Non-pigmented ciliary epithelial cell (primary cell): ENCODE measurements around the gene RGS19.

ENCODE experiments used
- DNase-seq: peaks from one replicate; pipeline ENCODE4 v3.0.0-alpha.2; 2010; ENCODE audit warnings: low read depth

Gene RGS19

DNA sequence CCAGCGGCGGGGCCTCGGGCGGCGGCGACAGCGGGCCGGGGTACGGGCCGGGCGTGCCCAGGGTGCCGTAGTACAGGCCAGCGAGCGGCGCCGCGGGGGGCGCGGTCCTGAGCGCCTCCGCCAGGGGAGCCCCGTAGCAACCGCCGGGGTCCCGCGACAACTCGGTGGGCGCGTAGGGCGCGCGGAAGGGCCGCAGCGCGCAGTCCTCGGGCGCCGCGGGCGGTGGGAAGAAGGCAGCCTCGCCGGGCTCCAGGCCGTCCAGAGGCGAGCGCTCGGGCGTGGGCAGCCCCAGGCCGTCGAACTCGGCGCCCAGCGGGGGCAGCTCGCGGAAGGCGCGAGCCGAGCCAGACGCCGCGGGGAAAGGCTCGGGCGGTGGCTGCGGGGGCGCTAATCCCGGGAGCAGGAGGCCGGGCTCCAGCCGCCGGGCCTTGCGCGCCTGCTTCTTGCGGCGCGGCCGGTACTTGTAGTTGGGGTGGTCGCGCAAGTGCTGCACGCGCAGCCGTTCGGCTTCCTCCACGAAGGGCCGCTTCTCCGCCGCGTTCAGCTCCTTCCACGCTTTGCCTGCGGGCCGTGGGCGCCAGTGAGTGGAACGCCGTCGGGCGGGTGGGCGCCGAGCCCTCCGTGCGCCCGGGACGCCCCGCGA, 30.8 kb downstream of the RGS19 start:
- DNase-seq = no peak

DNA sequence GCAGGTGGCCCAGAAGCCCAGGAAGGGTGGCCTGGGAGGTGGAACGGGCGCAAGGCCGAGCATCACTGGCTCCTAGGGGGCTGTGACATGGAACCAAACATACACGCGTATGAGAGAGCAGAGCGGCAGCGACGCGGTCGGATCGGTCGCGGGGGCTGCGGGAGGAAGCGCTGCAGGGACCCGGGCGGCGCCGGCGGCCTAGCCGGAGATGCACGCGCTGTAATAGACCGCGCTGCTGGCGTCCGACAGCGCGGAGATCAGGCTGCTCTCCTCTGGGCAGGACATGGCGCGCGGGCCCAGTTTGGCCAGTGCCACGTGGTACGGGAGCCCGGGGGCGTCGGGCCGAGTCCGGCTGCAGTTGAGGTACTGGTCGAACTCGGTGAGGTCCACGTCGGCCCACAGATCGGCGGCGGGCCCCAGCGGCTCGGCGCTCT, 31.3 kb downstream of the RGS19 start:
- DNase-seq = no peak

DNA sequence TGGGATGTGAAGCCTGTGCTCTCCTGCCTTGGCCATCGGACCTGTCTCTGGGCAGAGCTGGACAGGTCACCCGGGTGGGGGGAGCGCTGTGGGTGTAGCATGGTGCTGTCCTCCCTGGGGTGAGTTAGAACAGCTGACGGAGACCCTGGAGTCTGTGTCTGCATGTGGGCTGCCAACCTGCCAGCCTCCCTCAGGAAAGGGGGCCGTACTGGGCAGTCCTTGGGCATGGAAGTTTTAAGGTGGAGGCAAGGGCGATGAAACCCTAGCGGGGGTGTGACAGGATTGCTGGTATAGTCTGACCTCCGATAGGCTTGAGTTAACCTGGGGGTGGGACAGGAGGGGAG, 32.3 kb downstream of the RGS19 start:
- DNase-seq = no peak

DNA sequence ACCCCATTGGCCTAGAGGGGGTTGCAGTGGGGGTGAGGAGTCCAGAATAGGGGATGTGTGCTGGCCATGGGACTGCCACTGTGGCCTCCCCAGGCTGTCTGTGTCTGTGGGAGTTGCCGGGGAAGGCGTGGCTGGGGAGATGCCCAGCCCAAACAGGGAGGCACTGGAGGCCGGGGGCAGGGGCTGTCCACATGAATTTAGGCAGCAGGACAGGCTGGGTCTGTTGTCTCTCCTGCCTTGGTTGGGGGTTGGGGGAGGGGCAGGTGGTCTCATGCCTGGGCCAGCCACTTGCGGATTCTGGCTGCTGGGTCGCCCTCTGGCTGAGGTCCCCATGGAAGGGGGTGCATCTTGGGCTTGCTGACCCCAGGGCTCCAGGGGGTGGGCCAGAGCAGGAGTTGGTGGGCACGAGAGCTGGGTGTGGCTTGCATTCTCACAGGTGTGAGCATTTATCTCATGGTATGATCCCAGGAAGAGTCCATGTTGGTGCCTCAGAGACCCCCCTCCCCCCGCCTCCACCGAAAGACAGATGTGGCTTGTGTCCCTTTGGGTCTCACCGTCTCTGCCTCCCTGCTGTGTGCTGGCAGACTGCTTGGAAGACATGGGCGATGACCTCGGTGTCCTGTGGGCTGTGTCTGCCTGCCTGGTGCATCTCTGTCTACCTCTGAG, 33.8 kb downstream of the RGS19 start:
- DNase-seq = no peak

DNA sequence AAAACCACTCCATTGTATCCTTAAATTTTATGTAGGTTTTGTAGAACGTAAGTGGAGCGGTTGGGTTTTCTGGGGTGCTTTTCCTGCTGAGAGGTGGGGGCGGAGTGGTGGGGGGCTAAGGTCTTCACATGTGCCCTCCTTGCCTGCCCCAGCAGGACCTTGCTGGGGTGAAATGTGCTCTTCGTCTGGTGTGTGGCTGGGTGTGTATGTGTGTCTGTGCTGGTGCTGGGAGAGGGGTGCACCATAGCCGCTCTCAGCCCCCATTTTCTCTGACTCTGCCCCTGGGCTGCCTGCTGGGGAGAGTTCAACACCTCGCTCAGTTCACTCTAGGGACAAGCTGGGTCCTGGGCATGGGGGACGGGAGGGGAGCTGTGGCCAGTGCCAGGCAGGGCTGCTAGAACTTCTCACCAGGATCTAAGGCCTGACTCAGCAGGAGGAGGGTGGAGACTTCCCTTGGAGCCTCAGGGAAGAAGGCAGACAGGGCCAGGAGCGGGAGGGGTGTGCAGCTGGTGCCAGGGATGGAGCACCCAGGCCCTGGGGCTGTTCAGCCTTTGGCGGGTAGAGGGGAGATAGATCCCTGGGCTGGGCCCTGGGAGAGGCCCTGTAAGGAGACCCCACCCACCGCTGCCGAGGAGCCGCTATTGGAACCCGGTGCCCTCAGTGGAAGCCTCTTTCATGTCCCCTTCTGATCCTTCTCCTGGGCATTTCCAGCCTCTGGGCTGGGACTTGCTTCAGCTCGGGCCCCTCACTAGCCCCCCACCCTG, 34.7 kb downstream of the RGS19 start:
- no peak for DNase-seq

DNA sequence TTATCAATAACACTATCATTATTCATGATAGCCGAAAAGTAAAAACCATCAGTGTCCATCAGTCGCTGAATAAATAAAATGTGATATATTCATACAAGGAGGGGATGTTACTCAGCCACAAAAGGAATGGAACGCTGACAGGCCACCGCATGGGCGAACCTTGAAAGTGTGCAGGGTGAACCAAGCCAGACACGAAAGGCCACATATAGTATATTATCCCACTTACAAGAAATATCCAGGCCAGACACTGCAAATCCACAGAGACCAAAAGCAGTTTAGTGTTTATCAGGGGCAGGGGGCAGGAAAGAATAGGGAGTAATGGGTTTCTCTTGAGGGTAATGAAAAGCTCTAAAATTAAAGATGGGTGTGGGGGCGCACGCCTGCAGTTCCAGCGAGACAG, 35.5 kb downstream of the RGS19 start:
- DNase-seq = no peak

DNA sequence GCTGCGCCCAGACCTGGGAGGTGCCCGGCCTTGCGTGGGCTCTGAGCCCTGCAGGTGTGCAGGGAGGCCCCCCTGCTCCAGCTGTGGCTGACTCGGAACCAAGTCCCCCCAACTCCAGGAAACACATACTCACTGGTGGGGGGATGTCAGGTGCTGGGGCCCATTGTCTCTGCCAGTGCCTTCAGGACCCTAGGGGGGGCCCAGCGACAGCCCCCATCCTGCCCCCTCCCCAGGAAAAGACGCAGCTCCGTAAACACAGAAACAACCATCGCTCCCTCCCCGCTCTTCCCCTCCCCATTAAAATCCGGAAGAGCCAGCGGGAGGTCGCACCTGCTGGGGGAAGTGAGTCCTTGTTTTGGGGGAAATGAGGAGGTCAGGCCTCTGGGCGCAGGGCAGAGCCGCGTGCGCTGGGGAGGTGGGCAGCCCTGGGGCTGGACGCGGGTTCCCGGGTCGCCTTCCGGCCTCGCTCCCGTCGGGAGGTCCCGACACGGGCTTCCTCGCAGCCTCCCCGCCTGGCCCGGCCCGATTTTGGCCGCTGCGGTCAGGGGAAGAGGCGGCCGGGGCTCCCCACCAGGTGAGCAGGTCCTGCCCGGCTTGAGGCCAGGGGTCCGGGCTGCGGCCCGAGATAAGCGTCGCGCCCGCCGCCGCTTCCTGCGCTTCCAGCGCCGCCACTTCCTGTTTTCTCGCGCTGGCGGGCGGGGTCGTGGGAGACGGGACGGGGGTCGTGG, 37.1 kb downstream of the RGS19 start:
- DNase-seq = no peak

DNA sequence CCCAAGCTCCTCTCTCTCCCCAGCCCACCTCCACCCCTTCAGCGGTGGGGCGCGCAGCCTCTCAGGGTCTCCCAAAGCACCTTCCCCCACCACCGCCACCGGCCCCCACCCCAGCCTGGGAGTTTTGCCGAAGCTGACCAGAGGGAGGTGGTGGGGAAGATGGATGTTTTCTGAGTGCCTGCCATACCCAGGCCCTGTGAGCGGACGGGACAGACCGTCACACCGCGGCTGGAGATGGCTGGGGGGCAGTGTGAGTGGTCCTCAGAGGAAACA, 37.6 kb downstream of the RGS19 start:
- DNase-seq = no peak

DNA sequence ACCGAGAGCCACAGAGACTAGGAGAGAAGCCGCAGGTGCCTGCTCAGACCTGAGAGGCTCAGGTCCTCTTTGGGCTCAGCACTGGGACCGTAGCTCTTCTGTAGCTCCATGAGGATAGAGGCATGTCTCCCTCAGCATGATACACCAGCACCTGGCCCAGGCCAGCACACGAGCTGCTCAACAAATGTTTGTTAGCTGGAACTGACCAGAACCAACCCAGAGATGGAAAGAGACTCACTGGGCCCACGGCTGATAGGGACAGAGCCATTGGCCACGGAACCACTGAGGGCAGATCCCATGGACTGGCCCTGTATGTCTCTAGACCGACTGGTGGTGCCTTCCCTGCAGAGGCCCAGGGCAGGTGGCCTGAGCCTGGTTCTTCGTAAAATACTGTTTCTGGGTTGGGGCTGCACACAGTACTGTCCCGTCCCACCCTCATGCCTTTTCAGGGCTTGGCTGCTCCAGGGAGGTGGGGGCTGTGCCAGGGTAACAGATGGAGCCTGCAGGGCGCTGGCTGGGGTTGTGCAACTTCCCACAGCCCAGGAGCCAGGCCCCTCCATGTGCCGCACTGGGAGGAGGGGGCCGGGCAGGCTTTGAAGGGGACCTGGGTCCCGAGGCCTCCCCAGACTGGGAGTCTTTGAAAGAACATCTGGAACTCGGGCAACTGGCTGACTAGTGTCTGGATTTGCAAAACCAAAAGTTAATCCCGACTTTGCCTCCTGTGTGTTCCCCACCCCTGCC, 38.1 kb downstream of the RGS19 start:
- no peak for DNase-seq

DNA sequence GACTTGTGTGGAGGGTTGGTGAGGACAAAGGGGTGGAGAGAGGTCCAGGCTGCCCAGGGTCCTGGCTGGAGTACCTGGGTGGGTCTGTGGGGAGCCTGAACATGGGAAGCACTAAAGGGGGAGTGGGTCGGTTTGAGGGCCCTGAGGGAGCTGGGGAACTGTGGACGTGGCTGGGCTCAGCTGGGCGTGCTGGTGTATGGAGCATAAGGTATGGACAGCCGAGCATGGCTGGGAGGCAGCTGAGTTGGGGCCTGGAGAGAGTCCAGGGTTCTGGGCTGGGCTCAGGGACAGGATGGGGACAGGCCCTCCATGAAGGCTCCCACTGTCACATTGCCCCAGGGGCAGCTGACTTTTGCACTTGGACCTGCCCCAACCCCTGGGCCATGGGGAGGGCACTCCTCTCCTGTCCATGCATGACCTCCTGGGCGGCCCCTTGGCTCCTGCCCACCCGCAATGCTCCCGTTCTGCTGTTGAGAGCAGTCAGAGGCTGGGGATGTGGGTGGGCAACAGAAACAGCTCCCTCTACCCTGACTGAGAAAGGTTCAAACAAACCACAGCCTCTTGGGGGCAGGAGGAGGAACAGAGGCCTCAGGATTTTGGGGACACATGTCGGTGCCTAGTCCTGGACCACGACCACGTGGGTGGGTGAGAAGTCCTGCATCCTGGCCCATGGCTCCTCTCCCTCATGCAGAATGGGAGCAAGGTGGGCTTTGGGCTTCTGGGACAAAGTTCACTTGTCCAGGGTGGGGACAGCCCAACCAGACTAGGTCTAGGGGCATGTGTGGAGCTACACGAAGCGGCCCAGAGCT, 38.9 kb downstream of the RGS19 start:
- DNase-seq = no peak

DNA sequence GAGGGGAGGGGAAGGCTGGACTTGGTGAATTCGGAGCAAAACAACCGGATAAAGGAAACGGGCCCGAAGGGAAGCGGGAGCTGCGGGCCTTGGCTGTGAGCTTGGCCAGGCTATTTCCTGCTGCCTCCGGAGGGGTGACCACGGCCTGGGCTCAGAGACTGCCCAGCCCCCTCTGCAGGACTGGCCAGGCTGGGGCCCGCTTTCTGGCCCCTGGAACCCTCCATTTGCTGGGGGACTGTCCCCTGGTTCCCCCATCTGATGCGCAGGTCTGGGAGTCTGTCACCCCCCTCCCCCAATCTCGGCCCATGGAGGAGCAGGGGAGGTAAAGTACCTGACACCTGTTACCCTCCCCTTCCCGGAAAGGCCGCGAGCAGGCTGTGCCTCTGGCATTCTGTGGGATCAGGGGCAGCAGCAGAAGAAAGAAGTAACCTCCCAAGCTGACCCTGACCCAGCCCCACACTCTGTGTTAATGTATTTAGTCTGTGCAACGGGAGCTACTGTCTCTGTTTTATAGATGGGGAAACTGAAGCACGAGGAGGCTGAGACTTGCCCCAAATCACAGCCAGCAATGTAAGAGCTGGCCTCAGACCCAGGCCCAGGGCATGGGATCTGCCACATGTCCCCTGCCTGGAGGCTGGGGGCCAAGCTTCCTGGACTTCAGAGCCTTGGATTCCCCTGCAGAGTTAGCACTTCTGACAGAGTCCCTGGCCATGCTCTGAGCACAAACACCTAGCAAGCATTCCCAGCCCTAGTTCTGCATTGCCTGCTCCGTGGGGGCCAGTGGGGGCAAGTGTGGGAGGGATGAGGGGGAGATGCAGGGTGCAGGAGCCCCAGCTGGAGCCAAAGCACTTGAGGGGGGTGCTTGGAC, 39.8 kb downstream of the RGS19 start:
- DNase-seq = no peak

DNA sequence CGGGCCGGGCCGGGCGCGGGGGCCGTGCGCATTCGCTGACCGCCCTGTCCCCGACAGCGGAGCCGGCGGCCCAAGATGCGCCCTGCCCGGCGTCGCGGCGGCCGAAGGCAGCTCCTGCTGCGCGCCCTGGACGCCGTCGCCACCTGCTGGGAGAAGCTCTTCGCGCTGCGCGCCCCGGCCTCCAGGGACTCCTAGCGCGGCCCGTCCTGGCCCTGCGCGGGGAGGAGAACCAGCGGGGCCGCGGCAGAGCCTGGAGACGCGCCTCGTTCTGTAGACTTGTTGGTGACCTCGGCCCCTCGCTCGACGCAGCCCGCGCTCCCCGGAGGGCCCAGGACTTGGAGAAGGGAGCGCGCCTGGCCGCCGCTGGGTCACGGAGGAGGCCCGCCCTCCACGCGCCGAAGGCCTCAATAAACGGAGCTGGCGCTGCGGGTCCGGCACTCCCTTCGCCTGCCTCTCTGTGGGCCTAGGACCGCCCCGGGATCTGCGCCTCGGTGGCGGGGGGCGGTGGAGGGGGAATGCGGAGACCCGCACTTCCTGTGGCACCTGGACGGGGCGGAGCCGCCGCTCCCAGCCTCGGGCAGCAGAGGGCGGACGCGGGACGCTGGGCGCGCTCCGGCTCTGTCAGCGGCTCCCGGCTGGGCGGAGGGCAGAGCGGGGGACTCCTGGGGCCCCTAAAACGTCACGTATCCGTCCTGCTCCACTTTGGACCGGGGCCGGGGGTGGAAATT, 40.6 kb downstream of the RGS19 start:
- no peak for DNase-seq

DNA sequence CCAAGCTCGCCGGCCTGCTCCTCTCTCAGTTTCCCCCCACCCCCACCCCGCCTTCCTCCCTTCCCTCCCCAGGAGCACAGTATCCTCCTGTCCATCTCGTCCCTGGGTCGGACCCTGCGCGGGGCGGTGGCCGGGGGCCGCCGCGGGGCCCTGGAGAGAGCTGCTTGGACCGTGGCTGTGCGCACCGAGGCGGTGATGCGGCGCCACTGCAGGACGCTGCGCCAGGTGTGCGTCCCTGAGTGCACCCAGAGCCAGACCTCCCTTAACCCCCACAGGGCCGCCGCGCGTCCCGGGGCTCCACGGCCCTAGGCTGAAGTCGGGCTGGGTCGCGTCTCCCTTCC, 41.1 kb downstream of the RGS19 start:
- DNase-seq = no peak

DNA sequence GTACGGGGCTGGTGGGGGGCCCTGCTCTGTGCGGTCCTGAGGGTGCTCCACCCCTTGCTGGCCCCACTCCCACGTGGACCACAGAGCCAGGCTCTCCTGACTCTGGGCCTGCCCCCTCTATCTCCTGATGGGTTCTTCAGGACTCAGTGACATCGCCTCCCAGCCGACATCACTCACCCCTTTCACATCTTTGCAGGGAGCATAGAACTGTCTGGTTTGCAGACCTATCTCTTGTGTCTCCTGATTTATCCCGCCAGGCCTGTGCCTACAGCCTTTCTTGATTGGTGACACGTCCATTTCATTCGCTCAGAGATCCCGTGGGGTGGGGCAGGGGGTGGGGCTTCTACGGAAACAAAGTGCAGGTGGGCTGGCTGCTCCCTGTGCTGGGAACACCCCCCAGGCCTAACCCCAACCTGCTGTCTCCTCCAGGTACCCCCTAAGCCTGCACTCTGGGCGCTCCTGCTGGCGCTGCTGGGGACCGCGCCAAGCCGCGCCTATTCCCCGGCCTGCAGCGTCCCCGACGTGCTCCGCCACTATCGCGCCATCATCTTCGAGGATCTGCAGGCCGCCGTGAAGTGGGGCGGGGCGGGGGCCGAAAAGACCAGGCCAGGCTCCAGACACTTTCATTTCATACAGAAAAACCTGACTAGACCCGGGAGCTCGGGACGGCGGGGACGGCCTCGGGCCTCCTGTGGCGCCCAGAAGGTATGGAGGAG, 41.7 kb downstream of the RGS19 start:
- DNase-seq = no peak

DNA sequence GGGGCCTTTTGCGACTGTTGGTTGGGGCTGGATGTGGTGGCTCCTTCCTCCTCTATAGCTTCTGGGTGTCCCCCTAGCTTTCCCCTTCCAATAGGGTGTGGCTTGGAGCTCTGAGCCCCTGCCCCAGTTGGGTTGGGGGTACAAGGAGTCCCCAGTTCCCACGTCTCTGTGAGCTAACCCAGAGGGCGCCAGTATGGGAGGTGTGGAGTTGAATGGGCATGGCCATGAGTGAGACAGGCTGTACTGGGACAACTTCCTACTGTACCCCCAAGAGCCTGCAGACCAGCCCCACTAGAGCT, 42.2 kb downstream of the RGS19 start:
- no peak for DNase-seq

DNA sequence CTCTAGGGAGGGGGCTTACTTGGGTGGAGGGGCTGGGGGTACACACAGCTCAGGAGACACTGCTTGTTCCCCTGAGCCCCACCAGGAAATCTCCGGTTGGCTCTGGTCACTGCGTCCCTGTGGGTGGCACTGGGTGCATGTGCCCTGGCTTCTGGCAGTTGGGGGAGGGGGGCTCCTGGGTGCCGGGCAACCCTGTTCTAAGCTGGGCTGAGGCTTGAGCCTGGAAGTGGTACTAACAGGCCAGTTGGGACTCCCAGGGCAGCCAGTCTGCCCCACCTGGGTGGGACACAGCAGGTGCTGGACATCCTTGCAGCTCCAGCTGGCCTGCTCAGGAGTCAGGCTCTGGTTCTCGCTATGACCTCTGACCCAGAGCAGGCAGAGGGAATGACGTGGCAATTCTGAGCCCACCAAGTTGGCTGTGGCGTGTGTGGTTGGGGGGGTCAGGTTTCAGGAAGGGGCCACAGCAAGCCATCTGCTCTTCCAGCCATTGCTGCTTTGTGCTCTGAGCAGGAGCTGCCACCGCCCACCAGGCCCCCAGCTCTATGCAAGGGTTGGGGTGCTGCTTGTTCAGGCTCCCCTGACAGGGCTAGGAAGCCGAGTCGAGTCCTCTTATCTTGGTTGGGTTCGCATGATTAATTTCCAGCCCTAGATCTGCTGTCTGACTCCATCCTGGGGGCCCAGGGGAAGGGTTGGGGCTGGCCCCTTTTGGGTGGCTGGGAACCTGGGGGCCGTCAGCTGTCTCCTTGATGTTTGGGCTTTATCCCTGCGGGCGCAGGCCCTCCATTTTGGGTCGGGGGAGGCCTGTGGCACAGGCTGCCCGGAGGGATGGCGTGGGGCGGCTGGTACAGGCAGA, 42.7 kb downstream of the RGS19 start:
- DNase-seq = no peak

DNA sequence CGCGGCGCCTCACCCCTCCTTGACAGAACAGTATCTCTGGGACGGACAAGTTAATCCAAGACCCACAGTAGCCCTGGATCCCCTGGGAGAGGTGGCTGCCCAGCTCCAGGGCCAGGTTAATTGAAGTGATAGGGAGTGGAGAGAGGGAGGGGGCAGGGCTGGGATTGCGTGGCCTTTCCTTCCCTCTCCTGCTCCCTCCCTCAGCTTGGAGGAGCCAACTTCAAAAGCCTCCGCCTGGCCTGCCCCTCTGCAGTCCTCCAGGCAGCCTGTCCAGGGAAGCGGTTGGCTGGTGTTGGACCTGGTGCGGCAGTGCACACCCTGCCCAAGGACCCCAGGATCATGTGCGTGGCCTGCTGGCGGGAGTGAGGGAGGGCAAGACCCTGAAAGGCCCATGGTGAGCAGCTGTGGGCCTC, 43.4 kb downstream of the RGS19 start, which contains the start of gene C20orf204:
TSS of gene C20orf204 (plus strand) at position 250 of the 413 bp plus-strand sequence. CDS start at position 392, 142 bp downstream.
- DNase-seq = no peak
